OCI-LY1 (cell line): Measurements from ENCODE around the gene ABCC6.

ENCODE experiments used
- H2AFZ ChIP-seq: fragments of 200-600 bp; sonication (generic), shearing (Covaris generic); 2 replicates; pipeline ENCODE4 v1.6.0; 2014; ENCODE audit warnings: antibody characterized with exemption, mild to moderate bottlenecking, low read length
- H3F3A ChIP-seq: fragments of 200-600 bp; sonication (generic), shearing (Covaris generic); 2 replicates; pipeline ENCODE4 v1.6.0; 2014; ENCODE audit warnings: mild to moderate bottlenecking, antibody characterized with exemption, low read length, moderate library complexity; ENCODE audit not compliant: insufficient read depth
- H3K27ac ChIP-seq: fragments of 200-600 bp; sonication (generic); 2 replicates; pipeline ENCODE4 v1.5.1; 2014; ENCODE audit warnings: low read length, mixed run types, mild to moderate bottlenecking, low read depth; ENCODE audit not compliant: poor library complexity, severe bottlenecking
- H3K27me3 ChIP-seq: fragments of 200-600 bp; sonication (generic); 2 replicates; pipeline ENCODE4 v1.6.0; 2014; ENCODE audit warnings: antibody characterized with exemption, mild to moderate bottlenecking, low read length, moderate library complexity; ENCODE audit not compliant: insufficient read depth
- H3K36me3 ChIP-seq: fragments of 200-600 bp; sonication (generic); 2 replicates; pipeline ENCODE4 v1.6.1; 2014; ENCODE audit warnings: mild to moderate bottlenecking, antibody characterized with exemption, low read length, moderate library complexity, mixed read lengths; ENCODE audit not compliant: insufficient read depth
- H3K4me1 ChIP-seq: fragments of 200-600 bp; sonication (generic); 2 replicates; pipeline ENCODE4 v1.5.1; 2014; ENCODE audit warnings: mild to moderate bottlenecking, low read length, moderate library complexity; ENCODE audit not compliant: insufficient read depth, severe bottlenecking
- H3K4me2 ChIP-seq: fragments of 200-600 bp; sonication (generic), shearing (Covaris generic); 2 replicates; pipeline ENCODE4 v1.6.1; 2014; ENCODE audit warnings: low read length
- H3K4me3 ChIP-seq: fragments of 200-600 bp; sonication (generic); 2 replicates; pipeline ENCODE4 v1.5.1; 2014; ENCODE audit warnings: low read length, low read depth, mild to moderate bottlenecking, mixed read lengths; ENCODE audit not compliant: poor library complexity, severe bottlenecking
- H3K79me2 ChIP-seq: fragments of 200-600 bp; shearing (Covaris generic); 2 replicates; pipeline ENCODE4 v1.6.1; 2016; ENCODE audit warnings: mixed run types, low read length, mixed read lengths; ENCODE audit not compliant: insufficient read depth
- H3K9ac ChIP-seq: fragments of 200-600 bp; sonication (generic), shearing (Covaris generic); 2 replicates; pipeline ENCODE4 v1.6.1; 2014; ENCODE audit warnings: mild to moderate bottlenecking, low read length, mixed read lengths
- H3K9me2 ChIP-seq: fragments of 200-600 bp; sonication (generic), shearing (Covaris generic); 2 replicates; pipeline ENCODE4 v1.6.1; 2014; ENCODE audit warnings: low read depth, mild to moderate bottlenecking, low read length, mixed read lengths
- H3K9me3 ChIP-seq: fragments of 200-600 bp; shearing (Covaris generic); 2 replicates; pipeline ENCODE4 v1.6.1; 2014; ENCODE audit warnings: low read length, mixed read lengths
- H4K20me1 ChIP-seq: fragments of 200-600 bp; sonication (generic), shearing (Covaris generic); 2 replicates; pipeline ENCODE4 v1.6.0; 2016; ENCODE audit warnings: mild to moderate bottlenecking, low read length; ENCODE audit not compliant: insufficient read depth
- EZH2 ChIP-seq: fragments of 200-600 bp; sonication (generic), shearing (Covaris generic); IDR thresholded peaks from 2 replicates; pipeline ENCODE4 v1.8.0; 2017; ENCODE audit warnings: borderline replicate concordance, mixed run types, mild to moderate bottlenecking, antibody characterized with exemption, low read length, moderate library complexity, mixed read lengths
- TF ChIP-seq, protein P1 (sequence below): fragments of 200-600 bp; sonication (generic), shearing (Covaris generic); IDR thresholded peaks from 2 replicates; pipeline ENCODE4 v1.5.1; 2017; ENCODE audit warnings: mild to moderate bottlenecking, antibody characterized with exemption, low read length, moderate library complexity, mixed read lengths

The ABCC6 gene

DNA sequence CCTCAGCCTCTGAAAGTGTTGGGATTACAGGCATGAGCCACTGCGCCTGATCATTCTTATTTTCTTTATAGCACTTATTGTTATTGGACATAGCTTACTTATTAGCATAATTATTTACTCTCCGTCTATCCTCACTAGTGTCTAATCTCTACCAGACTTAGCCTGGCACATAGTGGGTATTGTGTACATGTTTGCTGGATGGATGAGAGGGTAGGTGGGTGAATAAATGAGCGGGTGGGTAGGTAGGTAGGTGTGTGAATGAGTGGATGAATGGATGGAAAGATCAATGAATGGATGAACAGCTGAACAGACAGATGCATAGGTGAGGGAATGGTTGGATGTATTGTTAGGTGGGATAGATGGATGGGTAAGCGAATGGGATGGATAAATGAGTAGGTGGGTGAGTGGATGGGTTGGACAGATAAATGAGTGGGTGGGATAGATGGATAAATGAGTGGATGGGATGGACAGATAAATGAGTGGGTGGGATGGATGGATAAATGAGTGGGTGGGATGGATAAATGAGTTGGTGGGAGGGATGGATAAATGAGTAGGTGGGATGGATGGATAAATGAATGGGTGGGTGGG, 51.9 kb downstream of the ABCC6 start:
- Histone ChIP-seq H3K36me3 (no peaks in the 10 kb centered on the region), H3K4me2 (no peak overlapping the region), H3K9me2 (no peaks in the 10 kb centered on the region), H3K9me3 (no peaks in the 10 kb centered on the region), H3K79me2 (no peaks in the 10 kb centered on the region), H4K20me1 (no peaks in the 10 kb centered on the region), H2AFZ (no peak overlapping the region), H3K9ac (no peak overlapping the region), H3F3A (no peaks in the 10 kb centered on the region), H3K4me3 (no peak overlapping the region), H3K4me1 (no peaks in the 10 kb centered on the region), H3K27me3 (no peaks in the 10 kb centered on the region), H3K27ac (no peak overlapping the region)
- TF ChIP-seq, protein P1, sequence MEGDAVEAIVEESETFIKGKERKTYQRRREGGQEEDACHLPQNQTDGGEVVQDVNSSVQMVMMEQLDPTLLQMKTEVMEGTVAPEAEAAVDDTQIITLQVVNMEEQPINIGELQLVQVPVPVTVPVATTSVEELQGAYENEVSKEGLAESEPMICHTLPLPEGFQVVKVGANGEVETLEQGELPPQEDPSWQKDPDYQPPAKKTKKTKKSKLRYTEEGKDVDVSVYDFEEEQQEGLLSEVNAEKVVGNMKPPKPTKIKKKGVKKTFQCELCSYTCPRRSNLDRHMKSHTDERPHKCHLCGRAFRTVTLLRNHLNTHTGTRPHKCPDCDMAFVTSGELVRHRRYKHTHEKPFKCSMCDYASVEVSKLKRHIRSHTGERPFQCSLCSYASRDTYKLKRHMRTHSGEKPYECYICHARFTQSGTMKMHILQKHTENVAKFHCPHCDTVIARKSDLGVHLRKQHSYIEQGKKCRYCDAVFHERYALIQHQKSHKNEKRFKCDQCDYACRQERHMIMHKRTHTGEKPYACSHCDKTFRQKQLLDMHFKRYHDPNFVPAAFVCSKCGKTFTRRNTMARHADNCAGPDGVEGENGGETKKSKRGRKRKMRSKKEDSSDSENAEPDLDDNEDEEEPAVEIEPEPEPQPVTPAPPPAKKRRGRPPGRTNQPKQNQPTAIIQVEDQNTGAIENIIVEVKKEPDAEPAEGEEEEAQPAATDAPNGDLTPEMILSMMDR: no peak
- TF ChIP-seq EZH2: no peak

DNA sequence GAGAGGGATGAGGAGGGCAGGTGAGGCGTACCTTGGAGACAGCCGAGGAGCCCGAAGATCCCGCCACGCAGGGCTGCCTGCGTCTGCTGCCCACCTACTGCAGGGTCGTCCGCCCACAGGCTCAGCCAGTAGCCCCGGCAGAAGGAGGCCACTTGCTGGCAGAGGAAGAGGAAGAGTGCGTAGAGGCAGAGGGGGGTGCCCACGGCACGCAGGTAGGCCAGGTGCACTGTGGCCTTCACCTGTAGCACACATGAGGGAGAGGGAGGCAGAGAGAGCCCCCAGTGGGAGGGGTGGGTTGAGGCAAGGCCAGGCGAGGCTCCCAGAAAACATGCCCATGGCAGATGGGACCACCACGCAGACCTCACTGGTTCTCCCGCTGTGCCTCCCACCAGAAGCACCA, 53.7 kb downstream of the ABCC6 start:
- TF ChIP-seq, protein P1: no peak
- no peak for TF ChIP-seq EZH2
- Histone ChIP-seq H3K9me2 (no peaks in the 10 kb centered on the region), H3K4me3 (no peak overlapping the region), H3K36me3 (no peaks in the 10 kb centered on the region), H3K9me3 (no peaks in the 10 kb centered on the region), H3K4me2 (no peak overlapping the region), H3K9ac (no peak overlapping the region), H3K4me1 (no peaks in the 10 kb centered on the region), H3K79me2 (no peaks in the 10 kb centered on the region), H3K27me3 (no peaks in the 10 kb centered on the region), H2AFZ (no peak overlapping the region), H4K20me1 (no peaks in the 10 kb centered on the region), H3K27ac (no peak overlapping the region), H3F3A (no peaks in the 10 kb centered on the region)

DNA sequence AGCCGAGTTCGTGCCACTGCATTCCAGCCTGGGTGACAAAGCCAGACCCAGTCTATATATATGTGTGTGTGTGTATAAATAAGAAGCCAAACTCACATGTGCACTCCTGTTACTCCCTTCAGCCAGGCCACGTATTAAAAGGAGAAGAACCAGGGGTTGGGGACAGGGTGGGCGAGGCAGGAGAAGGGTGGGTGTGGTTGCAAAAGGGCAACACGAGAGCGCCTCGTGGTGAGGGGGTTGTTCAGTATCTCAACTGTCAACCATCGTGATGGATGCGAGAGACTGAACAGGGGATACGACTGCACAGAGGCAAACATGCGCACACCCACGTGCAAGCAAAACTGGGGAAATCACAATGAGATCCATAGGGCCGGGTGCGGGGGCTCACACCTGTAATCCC, 54.9 kb downstream of the ABCC6 start:
- Histone ChIP-seq H3K9me3 (peaks cover 4% of the 10 kb centered on the region; the same call in 1 of the 2 replicates), H3K4me3 (no peak overlapping the region), H3F3A (no peaks in the 10 kb centered on the region), H3K9ac (no peak overlapping the region), H3K36me3 (no peaks in the 10 kb centered on the region), H3K4me2 (no peak overlapping the region), H3K27me3 (peaks cover 5% of the 10 kb centered on the region; the same call in 1 of the 2 replicates), H3K79me2 (no peaks in the 10 kb centered on the region), H3K27ac (no peak overlapping the region), H3K4me1 (no peaks in the 10 kb centered on the region), H3K9me2 (no peaks in the 10 kb centered on the region), H2AFZ (no peak overlapping the region), H4K20me1 (no peaks in the 10 kb centered on the region)
- TF ChIP-seq EZH2: no peak
- TF ChIP-seq, protein P1: no peak
